Stimulated activated effector memory CD8-positive, alpha-beta T cell treated with anti-CD3 and anti-CD28 coated beads, Interleukin-12 subunit alpha, Interleukin-12 subunit beta, amount 100 ng/mL, for 72 hours (primary cell): ENCODE measurements around the gene RPL13.

Experiments
- ATAC-seq: fragments of 150-1000 bp; cut with Tn5 transposase; 2 replicates; pipeline ENCODE4 v1.10.0; 2021
- DNase-seq, 2 donors: peaks; one replicate each; pipeline ENCODE4 v3.0.0; 2021 to 2022; ENCODE audit warnings: low spot score in 2 of 2
- H3K27ac Mint-ChIP-seq: one replicate; pipeline ENCODE4 v1.8.0; 2022; ENCODE audit warnings: mild to moderate bottlenecking, mixed read lengths
- H3K36me3 Mint-ChIP-seq: one replicate; pipeline ENCODE4 v1.8.0; 2022; ENCODE audit warnings: mild to moderate bottlenecking, mixed read lengths
- H3K4me1 Mint-ChIP-seq: one replicate; pipeline ENCODE4 v1.8.0; 2022; ENCODE audit warnings: mixed read lengths
- H3K4me3 Mint-ChIP-seq: one replicate; pipeline ENCODE4 v1.8.0; 2022; ENCODE audit warnings: mild to moderate bottlenecking, mixed read lengths
- H3K9me3 Mint-ChIP-seq: one replicate; pipeline ENCODE4 v1.8.0; 2022; ENCODE audit warnings: mixed read lengths

Gene RPL13

DNA sequence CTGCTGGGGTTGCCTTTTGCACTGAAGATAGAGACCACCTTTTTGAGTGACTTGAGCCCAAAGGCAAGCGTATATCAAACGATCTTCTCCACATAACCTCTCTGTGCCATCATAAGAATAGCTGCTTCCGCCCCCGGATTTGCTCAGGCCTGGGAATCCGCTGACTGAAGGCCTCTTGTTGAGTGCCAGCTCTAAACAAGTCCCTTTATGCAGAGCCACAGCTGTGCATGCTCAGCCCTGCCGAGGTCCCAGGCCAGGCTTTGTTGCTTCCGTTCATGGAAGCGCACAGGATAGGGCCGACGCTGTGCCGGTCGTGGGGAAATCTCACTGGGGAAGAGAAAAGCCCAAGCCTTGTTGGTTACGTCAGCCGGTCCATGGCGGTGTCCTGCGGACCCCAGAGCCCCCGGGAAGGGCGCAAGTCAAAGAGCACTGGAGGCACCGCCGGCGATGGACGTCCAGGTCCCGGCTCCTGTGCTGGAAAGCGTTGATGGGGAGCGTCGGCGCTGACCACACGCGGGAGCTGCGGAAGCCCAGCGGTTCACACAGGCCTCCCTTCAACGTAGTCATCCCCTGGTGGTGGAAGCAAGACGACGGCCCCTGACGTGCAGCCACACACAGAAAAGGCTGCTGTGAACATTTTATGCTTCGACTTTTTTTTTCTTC is 23.5 kb upstream of the RPL13 start:
- peak overlapping the region; percentile 68 for H3K27ac Mint-ChIP-seq
- no peak for DNase-seq
- H3K4me1 Mint-ChIP-seq = peaks cover 12% of the 10 kb centered on the region
- no peak overlapping the region for H3K4me3 Mint-ChIP-seq
- no peak for ATAC-seq
- H3K9me3 Mint-ChIP-seq = no peaks in the 10 kb centered on the region
- H3K36me3 Mint-ChIP-seq = peaks cover 50% of the 10 kb centered on the region

- no peak for ATAC-seq
- no peak overlapping the region for H3K4me3 Mint-ChIP-seq
- peaks cover 45% of the 10 kb centered on the region for H3K36me3 Mint-ChIP-seq
- DNase-seq = no peak
- H3K4me1 Mint-ChIP-seq = peaks cover 12% of the 10 kb centered on the region
- H3K9me3 Mint-ChIP-seq = no peaks in the 10 kb centered on the region
- H3K27ac Mint-ChIP-seq = no peak overlapping the region
Observed at GRCh38 chr16:89537549-89537925, 22.9 kb upstream of the RPL13 start.

DNA sequence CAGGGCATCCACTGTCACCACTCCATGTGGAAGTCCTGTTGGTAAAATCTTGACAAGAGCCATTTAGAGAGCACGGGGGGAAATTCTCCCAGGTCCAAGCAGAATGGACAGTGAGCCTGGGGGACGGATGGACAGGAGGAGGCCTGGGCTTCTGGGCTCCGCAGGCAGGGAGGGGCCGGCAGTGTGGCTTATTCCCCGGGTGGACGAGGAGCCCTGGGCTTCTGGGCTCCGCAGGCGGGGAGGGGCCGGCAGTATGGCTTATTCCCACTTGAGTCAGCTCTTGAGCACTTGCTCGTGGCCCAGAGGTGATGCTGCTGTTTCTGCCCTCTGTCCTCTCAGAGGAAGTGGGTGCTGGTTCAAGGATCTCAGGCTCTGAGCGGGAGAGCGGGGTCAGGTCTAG is 22.2 kb upstream of the RPL13 start:
- Mint-ChIP-seq H3K27ac (no peak overlapping the region), H3K9me3 (no peaks in the 10 kb centered on the region), H3K4me1 (peaks cover 12% of the 10 kb centered on the region), H3K4me3 (no peak overlapping the region), H3K36me3 (peaks cover 37% of the 10 kb centered on the region)
- DNase-seq (no peak), ATAC-seq (no peak)

DNA sequence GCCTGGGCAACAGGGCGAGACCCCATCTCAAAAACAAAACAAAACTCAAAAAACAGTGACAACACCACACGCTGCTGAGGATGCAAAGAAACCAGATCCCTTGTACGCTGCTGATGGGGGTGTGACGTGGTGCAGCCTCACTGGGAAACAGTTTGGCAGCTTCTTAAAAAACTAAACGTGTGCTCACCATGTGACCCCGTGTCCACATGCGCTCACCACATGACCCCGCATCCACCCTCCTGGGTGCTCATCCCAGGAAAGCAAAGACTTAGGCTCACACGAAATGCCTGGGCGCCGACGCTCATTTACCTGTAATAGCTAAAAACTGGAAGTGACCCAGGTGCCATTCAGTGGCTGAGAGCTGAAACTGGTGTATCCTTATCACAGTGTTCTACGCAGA is 19.9 kb upstream of the RPL13 start:
- H3K9me3 Mint-ChIP-seq = no peaks in the 10 kb centered on the region
- H3K27ac Mint-ChIP-seq = peak overlapping the region; percentile 34

DNA sequence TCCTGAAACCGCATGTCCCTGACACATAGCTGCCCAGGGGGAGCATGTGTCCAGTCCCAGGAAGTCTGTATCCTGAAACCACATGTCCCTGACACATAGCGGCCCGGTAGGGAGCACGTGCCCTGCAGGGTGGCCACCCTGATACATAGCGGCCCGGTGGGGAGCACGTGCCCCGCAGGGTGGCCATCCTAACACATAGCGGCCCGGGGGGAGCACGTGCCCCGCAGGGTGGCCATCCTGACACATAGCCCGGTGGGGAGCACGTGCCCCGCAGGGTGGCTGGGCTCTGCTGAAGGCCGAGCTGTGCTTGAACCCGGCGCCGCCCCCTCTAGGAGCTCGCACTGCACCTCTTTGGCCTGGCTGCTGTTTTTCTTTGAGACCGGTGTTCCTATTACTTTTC is 18.7 kb upstream of the RPL13 start:
- no peak for ATAC-seq
- Mint-ChIP-seq H3K36me3 (peaks cover 38% of the 10 kb centered on the region), H3K27ac (peak overlapping the region; percentile 20), H3K4me1 (no peaks in the 10 kb centered on the region), H3K9me3 (no peaks in the 10 kb centered on the region), H3K4me3 (no peak overlapping the region)
- DNase-seq = no peak

More for the DNA sequence above, 19.9 kb upstream of the RPL13 start:
- Mint-ChIP-seq H3K4me1 (no peaks in the 10 kb centered on the region), H3K4me3 (no peak overlapping the region), H3K36me3 (peaks cover 33% of the 10 kb centered on the region)
- DNase-seq = no peak
- no peak for ATAC-seq

- no peaks in the 10 kb centered on the region for H3K9me3 Mint-ChIP-seq
- ATAC-seq (no peak), DNase-seq (no peak)
- peaks cover 44% of the 10 kb centered on the region for H3K36me3 Mint-ChIP-seq
- no peak overlapping the region for H3K4me3 Mint-ChIP-seq
- H3K4me1 Mint-ChIP-seq = peaks cover 2% of the 10 kb centered on the region
- peak overlapping the region; percentile 50 for H3K27ac Mint-ChIP-seq
Observed at GRCh38 chr16:89544113-89544512, 16.4 kb upstream of the RPL13 start.

- ATAC-seq (no peak), DNase-seq (no peak)
- Mint-ChIP-seq H3K4me1 (peaks cover 7% of the 10 kb centered on the region), H3K27ac (peak overlapping the region; percentile 50), H3K9me3 (no peaks in the 10 kb centered on the region), H3K4me3 (no peak overlapping the region), H3K36me3 (peaks cover 50% of the 10 kb centered on the region)
Observed at GRCh38 chr16:89544713-89545043, 15.8 kb upstream of the RPL13 start.

DNA sequence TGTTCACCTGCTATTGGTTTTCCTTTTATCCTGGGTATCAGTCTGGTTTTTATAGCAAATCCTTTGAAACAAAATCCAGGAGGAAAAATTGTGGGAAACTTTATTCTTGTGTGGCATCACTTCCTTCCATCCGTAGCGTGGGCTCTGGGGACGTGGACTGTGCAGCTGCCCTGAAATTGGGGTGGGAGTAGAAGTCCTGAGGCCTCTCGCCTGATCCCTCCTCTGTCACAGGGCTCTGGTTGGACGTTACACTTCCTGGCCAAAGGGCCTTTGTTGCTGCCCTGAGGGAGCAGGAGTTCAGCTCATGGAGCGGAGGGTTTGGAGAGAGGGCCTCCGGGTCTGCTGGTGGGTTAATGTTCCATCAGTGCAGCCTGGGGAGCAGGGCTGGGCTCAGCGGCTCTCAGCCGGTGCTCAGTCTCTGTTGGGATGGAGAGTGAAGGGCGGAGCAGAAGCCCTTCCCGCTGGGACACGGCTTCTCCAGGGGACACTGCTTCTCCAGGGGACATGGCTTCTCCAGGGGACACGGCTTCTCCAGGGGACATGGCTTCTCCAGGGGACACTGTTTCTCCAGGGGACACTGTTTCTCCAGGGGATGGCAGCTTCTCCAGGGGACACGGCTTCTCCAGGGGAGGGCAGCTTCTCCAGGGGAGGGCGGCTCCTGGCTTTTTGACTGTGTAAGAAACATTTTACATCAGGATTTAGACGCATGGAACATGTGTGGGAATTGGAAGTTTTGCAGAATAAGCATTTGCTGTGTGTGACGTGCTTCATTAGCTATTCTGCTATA is 15.2 kb upstream of the RPL13 start:
- peak overlapping the region; percentile 50 for H3K27ac Mint-ChIP-seq
- ATAC-seq = no peak

DNA sequence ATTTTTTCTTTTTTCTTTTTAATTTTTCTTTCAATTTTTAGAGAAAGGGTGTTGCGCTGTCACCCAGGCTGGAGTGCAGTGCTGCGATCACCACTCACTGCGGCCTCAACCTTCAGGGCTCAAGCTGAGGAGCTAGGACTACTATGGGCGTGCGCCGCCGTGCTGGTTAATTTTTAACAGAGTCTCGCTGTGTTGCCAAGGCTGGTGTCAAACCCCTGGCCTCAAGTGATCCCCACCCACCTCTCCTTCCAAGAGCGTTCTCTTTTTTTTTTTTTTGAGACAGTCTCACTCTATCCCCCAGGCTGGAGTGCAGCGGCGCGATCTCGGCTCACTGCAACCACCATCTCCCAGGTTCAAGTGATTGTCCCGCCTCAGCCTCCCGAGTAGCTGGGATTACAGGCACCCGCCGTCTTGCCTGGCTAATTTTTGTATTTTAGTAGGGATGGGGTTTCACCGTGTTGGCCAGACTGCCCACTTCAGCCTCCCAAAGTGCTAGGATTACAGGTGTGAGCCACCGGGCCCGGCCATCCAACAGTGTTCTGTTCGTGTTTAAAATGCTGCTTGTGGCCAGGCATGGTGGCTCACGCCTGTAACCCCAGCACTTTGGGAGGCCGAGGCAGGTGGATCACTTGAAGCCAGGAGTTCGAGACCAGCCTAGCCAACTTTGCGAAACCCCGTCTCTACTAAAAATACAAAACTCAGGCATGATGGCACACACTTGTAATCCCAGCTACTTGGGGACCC is 14.5 kb upstream of the RPL13 start:
- H3K9me3 Mint-ChIP-seq = no peaks in the 10 kb centered on the region
- ATAC-seq = no peak
- H3K36me3 Mint-ChIP-seq = peaks cover 52% of the 10 kb centered on the region
- no peak overlapping the region for H3K4me3 Mint-ChIP-seq
- DNase-seq = no peak
- H3K4me1 Mint-ChIP-seq = peaks cover 8% of the 10 kb centered on the region
- no peak overlapping the region for H3K27ac Mint-ChIP-seq

More for the DNA sequence above, 15.2 kb upstream of the RPL13 start:
- Mint-ChIP-seq H3K4me3 (no peak overlapping the region), H3K4me1 (peaks cover 8% of the 10 kb centered on the region), H3K9me3 (no peaks in the 10 kb centered on the region), H3K36me3 (peaks cover 51% of the 10 kb centered on the region)
- DNase-seq = no peak

- H3K9me3 Mint-ChIP-seq = no peaks in the 10 kb centered on the region
- H3K4me1 Mint-ChIP-seq = peaks cover 8% of the 10 kb centered on the region
- H3K4me3 Mint-ChIP-seq = no peak overlapping the region
- ATAC-seq (no peak), DNase-seq (no peak)
- no peak overlapping the region for H3K27ac Mint-ChIP-seq
- H3K36me3 Mint-ChIP-seq = peaks cover 55% of the 10 kb centered on the region
Observed at GRCh38 chr16:89546781-89547180, 13.7 kb upstream of the RPL13 start.

GRCh38 chr16:89547291-89547690 is 13.2 kb upstream of the RPL13 start:
- Mint-ChIP-seq H3K27ac (no peak overlapping the region), H3K36me3 (peaks cover 55% of the 10 kb centered on the region)

GRCh38 chr16:89547860-89548259 is 12.6 kb upstream of the RPL13 start:
- ATAC-seq = no peak
- peaks cover 8% of the 10 kb centered on the region for H3K4me1 Mint-ChIP-seq
- no peak overlapping the region for H3K27ac Mint-ChIP-seq
- no peak for DNase-seq
- H3K9me3 Mint-ChIP-seq = no peaks in the 10 kb centered on the region
- no peak overlapping the region for H3K4me3 Mint-ChIP-seq
- peaks cover 55% of the 10 kb centered on the region for H3K36me3 Mint-ChIP-seq

More at GRCh38 chr16:89547291-89547690, 13.2 kb upstream of the RPL13 start:
- H3K9me3 Mint-ChIP-seq = no peaks in the 10 kb centered on the region
- H3K4me3 Mint-ChIP-seq = no peak overlapping the region
- peaks cover 8% of the 10 kb centered on the region for H3K4me1 Mint-ChIP-seq
- DNase-seq (no peak), ATAC-seq (no peak)

DNA sequence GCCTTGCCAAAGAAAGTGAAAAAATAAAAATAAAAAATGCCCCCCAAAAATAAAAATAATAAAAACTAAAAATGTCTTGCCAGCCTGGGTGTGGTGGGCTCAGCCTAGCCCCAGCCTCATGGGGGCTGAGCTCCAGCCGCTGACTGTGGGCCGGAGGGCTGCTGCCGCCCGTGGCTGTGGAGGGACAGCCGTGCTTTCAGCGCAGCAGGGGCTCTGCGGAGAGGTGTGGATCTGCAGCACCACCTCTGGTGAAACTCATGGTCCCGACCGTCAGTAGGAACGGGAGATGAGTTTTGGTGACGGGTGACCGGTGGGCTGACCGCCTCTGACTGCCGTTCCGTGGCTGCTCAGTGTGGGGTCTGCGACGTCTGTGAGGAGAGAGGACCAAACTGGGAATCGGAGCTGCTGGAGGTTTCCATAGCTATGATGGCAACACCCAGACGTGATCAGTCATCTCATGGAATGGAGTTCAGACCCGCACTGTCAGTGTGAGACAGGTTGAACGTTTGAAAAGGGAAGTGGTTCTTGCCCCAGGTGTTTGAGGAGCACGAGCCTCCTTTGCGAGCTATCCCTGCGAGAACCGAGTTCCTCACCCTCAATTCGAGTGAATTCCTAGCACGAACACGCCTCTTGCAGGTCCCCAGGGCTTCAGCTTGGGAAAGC is 12.0 kb upstream of the RPL13 start:
- Mint-ChIP-seq H3K4me3 (no peak overlapping the region), H3K9me3 (no peaks in the 10 kb centered on the region), H3K4me1 (peaks cover 8% of the 10 kb centered on the region), H3K27ac (no peak overlapping the region), H3K36me3 (peaks cover 55% of the 10 kb centered on the region)
- no peak for ATAC-seq
- DNase-seq = no peak

GRCh38 chr16:89549007-89549700 is 11.3 kb upstream of the RPL13 start:
- H3K4me3 Mint-ChIP-seq = no peak overlapping the region
- no peak for DNase-seq
- H3K27ac Mint-ChIP-seq = no peak overlapping the region
- peaks cover 55% of the 10 kb centered on the region for H3K36me3 Mint-ChIP-seq
- peaks cover 8% of the 10 kb centered on the region for H3K4me1 Mint-ChIP-seq
- no peak for ATAC-seq
- no peaks in the 10 kb centered on the region for H3K9me3 Mint-ChIP-seq
